Neural progenitor cell (in vitro differentiated cells): Measurements from ENCODE around the gene SIGLEC15.

ENCODE experiments used
- EZH2 ChIP-seq: fragments of 200-600 bp; sonication (generic); IDR thresholded peaks from 2 replicates; pipeline ENCODE4 v1.6.1; 2017; ENCODE audit warnings: antibody characterized with exemption, mild to moderate bottlenecking, moderate library complexity
- TF ChIP-seq, protein P1 (sequence below): fragments of 200-600 bp; sonication (generic); IDR thresholded peaks from 2 replicates; pipeline ENCODE4 v1.5.1; 2017; ENCODE audit warnings: antibody characterized with exemption, mild to moderate bottlenecking

DNA sequence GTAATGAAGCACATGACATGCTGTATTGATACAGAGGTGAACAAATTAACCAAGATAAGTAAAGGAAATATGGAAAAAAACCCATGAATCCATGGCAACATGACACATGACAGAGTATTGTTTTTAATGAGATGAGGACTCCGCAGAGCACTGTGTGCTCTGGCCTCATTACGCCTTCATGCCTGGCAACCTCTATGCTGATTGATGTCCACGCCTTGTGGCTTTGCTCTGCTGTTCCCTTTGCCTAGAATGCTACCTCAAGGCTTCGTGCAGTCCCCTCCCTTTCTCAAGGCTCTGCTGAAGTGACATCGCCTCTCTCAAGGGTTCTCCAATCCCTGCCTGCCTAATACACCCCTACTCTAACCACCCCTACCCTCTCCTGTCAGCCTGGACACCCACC is 8.4 kb downstream of the SIGLEC15 start:
- TF ChIP-seq, protein P1, sequence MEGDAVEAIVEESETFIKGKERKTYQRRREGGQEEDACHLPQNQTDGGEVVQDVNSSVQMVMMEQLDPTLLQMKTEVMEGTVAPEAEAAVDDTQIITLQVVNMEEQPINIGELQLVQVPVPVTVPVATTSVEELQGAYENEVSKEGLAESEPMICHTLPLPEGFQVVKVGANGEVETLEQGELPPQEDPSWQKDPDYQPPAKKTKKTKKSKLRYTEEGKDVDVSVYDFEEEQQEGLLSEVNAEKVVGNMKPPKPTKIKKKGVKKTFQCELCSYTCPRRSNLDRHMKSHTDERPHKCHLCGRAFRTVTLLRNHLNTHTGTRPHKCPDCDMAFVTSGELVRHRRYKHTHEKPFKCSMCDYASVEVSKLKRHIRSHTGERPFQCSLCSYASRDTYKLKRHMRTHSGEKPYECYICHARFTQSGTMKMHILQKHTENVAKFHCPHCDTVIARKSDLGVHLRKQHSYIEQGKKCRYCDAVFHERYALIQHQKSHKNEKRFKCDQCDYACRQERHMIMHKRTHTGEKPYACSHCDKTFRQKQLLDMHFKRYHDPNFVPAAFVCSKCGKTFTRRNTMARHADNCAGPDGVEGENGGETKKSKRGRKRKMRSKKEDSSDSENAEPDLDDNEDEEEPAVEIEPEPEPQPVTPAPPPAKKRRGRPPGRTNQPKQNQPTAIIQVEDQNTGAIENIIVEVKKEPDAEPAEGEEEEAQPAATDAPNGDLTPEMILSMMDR = no peak
- no peak for TF ChIP-seq EZH2
